ENCODE data around the gene FAH. TPM values are rescaled to one million over a fixed set of nuclear protein-coding genes. Genes with fewer than 3 reads are reported as not detected.

The FAH gene
- total and polyA plus RNA-seq, 10 of the 15 experiments (the other 5 are each of a cell fraction or from before 2014, with no cell fraction given): 36.3 to 121 (median 62.0) TPM

DNA sequence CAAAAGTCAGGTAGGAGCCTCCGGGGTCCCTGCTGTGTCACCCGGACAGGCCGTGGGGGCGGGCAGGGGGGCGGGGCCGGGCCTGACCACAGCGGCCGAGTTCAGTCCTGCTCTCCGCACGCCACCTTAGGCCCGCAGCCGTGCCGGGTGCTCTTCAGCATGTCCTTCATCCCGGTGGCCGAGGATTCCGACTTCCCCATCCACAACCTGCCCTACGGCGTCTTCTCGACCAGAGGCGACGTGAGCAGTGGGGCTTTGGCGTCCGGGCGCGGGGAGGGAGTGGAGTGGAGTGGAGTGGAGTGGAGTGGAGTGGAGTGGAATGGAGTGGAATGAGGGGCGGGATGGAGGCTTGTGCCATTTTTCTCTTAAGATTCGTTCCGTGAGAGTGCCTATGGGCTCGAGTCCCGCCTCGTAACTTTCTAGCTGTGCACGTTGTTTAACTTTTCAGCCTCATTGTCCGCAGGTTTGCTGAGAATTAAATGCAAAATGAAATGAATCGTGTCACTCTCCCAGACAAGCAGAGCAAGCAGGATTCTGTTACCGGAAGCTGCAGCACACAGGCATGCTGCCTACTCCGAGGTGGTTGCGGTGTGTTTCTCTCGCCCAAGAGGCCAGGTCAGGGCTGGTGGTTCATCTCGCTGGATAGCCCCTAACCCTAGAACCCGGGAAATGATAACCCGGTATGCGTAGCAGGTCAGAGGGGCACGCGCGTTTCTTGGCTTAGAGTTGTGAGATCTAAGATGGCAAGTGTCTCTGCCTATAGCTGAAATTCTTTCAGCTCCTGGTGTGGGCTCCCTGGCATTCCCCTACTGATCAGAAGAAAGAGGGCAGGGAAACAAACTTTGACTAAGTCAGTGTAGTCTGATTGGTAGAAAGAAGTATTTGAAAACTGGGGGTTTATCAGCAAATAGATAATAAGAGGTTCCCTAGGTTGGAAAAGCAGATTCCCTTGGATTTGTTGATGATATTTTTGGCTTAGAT is at the start of gene FAH (continued):
- TF ChIP-seq POLR2AphosphoS2 (IDR thresholded peaks at IDR 0.05; ENCODE audit: low read depth, low read length): no peak
- no peak for TF ChIP-seq YBX1 (IDR thresholded peaks at IDR 0.05)
- no peak; the same call in 1 of the 2 replicates for TF ChIP-seq NFYB (IDR thresholded peaks at IDR 0.05; ENCODE audit: insufficient read depth, low read depth, low read length)
- TF ChIP-seq, protein P1, sequence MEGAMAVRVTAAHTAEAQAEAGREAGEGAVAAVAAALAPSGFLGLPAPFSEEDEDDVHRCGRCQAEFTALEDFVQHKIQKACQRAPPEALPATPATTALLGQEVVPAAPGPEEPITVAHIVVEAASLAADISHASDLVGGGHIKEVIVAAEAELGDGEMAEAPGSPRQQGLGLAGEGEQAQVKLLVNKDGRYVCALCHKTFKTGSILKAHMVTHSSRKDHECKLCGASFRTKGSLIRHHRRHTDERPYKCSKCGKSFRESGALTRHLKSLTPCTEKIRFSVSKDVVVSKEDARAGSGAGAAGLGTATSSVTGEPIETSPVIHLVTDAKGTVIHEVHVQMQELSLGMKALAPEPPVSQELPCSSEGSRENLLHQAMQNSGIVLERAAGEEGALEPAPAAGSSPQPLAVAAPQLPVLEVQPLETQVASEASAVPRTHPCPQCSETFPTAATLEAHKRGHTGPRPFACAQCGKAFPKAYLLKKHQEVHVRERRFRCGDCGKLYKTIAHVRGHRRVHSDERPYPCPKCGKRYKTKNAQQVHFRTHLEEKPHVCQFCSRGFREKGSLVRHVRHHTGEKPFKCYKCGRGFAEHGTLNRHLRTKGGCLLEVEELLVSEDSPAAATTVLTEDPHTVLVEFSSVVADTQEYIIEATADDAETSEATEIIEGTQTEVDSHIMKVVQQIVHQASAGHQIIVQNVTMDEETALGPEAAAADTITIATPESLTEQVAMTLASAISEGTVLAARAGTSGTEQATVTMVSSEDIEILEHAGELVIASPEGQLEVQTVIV (IDR thresholded peaks at IDR 0.05; ENCODE audit: borderline replicate concordance, partially characterized antibody): peak; percentile 29
- peak; percentile 30; the same call in 1 of the 2 replicates for TF ChIP-seq CBFB (IDR thresholded peaks at IDR 0.05; ENCODE audit: low read depth)
- peak; percentile 77 for TF ChIP-seq NBN (IDR thresholded peaks at IDR 0.05)
- TF ChIP-seq MXI1 (IDR thresholded peaks at IDR 0.05; ENCODE audit: low read depth, low read length): peak; percentile 45; the same call in 1 of the 2 replicates
- TF ChIP-seq POLR2A (IDR thresholded peaks at IDR 0.05; ENCODE audit: low read depth, low read length): peak; percentile 77
- TF ChIP-seq CHD2 (IDR thresholded peaks at IDR 0.05; ENCODE audit: borderline replicate concordance, low read depth, low read length): no peak
- TF ChIP-seq, protein P2, sequence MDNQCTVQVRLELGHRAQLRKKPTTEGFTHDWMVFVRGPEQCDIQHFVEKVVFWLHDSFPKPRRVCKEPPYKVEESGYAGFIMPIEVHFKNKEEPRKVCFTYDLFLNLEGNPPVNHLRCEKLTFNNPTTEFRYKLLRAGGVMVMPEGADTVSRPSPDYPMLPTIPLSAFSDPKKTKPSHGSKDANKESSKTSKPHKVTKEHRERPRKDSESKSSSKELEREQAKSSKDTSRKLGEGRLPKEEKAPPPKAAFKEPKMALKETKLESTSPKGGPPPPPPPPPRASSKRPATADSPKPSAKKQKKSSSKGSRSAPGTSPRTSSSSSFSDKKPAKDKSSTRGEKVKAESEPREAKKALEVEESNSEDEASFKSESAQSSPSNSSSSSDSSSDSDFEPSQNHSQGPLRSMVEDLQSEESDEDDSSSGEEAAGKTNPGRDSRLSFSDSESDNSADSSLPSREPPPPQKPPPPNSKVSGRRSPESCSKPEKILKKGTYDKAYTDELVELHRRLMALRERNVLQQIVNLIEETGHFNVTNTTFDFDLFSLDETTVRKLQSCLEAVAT (IDR thresholded peaks at IDR 0.05): peak; percentile 70
- TF ChIP-seq SMARCA5 (IDR thresholded peaks at IDR 0.05): peak; percentile 19; the same call in 1 of the 2 replicates
- TF ChIP-seq BHLHE40 (IDR thresholded peaks at IDR 0.05; ENCODE audit: borderline replicate concordance in 1 of 2, low read depth in 2 of 2, low read length in 1 of 2): peak; percentile 49 to 78; a peak in 3 of 4 replicates
- TF ChIP-seq FOS (IDR thresholded peaks at IDR 0.05; ENCODE audit: borderline replicate concordance, extremely low read depth, insufficient read length): no peak
- 0 out of 2 replicates have a peak, but pooled peaks have one; percentile 22 for TF ChIP-seq LARP7 (IDR thresholded peaks at IDR 0.05)
- TF ChIP-seq, protein P3, sequence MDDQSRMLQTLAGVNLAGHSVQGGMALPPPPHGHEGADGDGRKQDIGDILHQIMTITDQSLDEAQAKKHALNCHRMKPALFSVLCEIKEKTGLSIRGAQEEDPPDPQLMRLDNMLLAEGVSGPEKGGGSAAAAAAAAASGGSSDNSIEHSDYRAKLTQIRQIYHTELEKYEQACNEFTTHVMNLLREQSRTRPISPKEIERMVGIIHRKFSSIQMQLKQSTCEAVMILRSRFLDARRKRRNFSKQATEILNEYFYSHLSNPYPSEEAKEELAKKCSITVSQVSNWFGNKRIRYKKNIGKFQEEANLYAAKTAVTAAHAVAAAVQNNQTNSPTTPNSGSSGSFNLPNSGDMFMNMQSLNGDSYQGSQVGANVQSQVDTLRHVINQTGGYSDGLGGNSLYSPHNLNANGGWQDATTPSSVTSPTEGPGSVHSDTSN (IDR thresholded peaks at IDR 0.05; ENCODE audit: insufficient replicate concordance, low read depth, low read length): peak; percentile 14
- TF ChIP-seq RCOR1 (conservative IDR thresholded peaks at IDR 0.05; ENCODE audit: low read depth, low read length): no peak
- TF ChIP-seq HDGF (IDR thresholded peaks at IDR 0.05): peak; percentile 53; the same call in 1 of the 2 replicates
- peak; percentile 44; the same call in 1 of the 2 replicates for TF ChIP-seq NR2C1 (IDR thresholded peaks at IDR 0.05)
- peak; percentile 20 to 56; a peak in 2 of 4 replicates for TF ChIP-seq IKZF2 (IDR thresholded peaks at IDR 0.05)
- TF ChIP-seq, protein P4, sequence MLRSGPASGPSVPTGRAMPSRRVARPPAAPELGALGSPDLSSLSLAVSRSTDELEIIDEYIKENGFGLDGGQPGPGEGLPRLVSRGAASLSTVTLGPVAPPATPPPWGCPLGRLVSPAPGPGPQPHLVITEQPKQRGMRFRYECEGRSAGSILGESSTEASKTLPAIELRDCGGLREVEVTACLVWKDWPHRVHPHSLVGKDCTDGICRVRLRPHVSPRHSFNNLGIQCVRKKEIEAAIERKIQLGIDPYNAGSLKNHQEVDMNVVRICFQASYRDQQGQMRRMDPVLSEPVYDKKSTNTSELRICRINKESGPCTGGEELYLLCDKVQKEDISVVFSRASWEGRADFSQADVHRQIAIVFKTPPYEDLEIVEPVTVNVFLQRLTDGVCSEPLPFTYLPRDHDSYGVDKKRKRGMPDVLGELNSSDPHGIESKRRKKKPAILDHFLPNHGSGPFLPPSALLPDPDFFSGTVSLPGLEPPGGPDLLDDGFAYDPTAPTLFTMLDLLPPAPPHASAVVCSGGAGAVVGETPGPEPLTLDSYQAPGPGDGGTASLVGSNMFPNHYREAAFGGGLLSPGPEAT (IDR thresholded peaks at IDR 0.05; ENCODE audit: low read depth): 0 out of 2 replicates have a peak, but pooled peaks have one; percentile 54
- 0 out of 2 replicates have a peak, but pooled peaks have one; percentile 50 for TF ChIP-seq POLR2AphosphoS5 (IDR thresholded peaks at IDR 0.05; ENCODE audit: low read length)
- TF ChIP-seq TAF1 (IDR thresholded peaks at IDR 0.05; ENCODE audit: borderline replicate concordance, low read depth, low read length): 0 out of 2 replicates have a peak, but pooled peaks have one; percentile 13
